ENCODE data around the gene STYX.
"Not testable (repeated sequence)": the region's sequence is repeated elsewhere in the genome, so short reads cannot be mapped to it uniquely, and the experiment has no call there.

STYX gene

GRCh38 chr14:52729035-52729434, 931 bp upstream of the STYX start:
- not testable (repeated sequence) for DNase-seq

GRCh38 chr14:52729585-52729924, 411 bp upstream of the STYX start:
- no peak for DNase-seq

- DNase-seq, result no peak
These were observed 744 bp downstream of the STYX start for GRCh38 chr14:52730709-52731111.

DNA sequence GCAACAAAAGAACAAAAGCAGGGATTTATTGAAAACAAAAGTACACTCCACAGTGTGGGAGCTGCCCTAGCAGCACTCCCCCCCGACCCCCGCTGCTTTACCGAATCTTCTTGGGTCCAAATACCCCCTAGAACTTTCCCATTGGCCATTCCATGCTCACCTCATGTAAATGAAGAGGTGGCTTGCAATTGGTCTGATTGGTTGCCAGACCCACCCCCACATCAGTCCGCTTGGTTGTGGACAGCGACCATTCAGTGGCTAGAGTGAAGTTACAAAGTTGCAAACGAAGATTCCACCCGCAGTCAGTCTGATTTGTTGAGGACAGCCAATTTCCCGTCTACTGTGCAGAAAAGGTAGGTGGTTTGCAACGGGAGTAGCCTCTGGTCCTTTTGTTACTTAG, 3.9 kb downstream of the STYX start:
- no peak for DNase-seq

DNA sequence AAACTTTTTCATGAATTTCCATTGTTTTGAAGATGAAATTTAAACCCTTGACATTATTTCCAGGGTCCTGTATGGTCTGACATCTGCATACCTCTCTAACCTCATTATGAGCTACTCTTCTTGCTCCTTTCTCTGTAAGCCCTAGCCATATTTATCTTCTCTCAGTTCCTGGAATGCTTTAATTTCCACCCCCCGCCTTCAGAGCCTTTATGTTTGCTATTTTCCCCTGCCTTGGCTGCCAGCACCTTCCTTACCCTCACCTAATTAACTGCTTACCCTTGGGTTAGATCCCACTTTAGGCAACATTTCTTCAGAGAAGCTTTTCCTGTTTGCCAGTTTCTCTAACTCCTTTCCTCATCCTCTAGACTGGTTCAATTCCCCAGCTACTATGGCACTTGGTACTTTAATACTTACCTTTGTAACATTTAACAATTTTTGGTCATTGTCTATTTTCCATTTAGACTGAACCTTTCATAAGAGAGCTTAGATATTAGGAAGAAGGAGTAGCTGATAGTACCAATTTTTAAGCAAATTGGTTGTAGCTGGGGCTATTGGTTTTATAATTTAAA, 6.0 kb downstream of the STYX start:
- no peak for DNase-seq

- no peak for DNase-seq
These were observed 8.4 kb downstream of the STYX start for GRCh38 chr14:52738409-52738808.

GRCh38 chr14:52740751-52741150, 10.8 kb downstream of the STYX start:
- DNase-seq, result no peak

DNA sequence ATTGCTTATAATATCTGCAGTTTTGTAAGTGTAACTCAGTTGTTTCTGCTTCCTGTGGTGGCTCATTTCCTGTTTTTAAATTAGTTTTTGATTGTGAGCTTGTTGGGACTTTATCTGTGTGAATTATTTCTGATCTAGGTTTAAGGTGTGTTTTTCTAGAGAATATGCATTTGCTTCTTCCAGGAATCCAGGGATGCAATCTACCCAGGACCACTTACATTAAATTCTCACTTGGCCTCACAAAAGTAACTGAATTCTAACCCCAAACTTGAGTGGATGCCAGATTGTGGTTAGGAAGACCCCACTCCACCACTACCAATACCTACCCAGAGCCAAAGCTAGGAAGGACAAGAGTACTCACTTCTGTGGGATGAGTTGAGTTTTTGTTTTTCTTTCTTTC, 11.9 kb downstream of the STYX start:
- DNase-seq, result no peak

- DNase-seq, result no peak
These were observed 18.8 kb downstream of the STYX start for GRCh38 chr14:52748647-52749292.

DNA sequence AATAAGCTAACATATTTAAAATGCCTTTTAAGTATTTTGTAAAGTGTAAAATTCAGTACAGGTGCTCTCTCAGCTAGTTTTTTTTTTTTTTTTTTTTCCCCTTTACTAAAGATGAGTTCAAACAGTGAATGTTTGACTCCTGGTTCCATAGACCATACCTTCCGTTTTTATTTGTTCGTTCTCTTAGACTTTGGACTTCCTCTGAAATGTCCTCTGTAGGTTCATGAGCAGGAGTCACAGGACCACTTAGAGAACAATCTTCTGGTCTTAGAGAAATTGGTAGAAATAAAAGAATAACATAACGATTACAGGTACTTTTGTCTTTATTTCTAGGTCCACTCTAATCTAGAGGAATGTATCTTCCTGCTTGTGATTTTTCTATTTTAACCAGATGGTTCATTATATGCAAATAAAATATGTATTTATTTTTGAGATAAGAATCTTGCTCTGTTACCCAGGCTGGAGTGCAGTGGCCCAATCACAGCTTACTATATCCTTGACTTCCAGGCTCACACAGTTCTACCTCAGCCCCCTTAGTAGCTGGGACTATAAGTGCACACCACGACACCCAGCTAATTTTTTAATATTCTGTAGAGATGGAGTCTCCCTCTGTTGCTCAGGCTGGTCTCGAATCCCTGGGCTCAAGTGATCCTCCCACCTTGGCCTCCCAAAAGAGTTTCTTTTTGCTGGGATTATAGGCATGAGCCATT, 25.8 kb downstream of the STYX start:
- DNase-seq, result no peak

DNA sequence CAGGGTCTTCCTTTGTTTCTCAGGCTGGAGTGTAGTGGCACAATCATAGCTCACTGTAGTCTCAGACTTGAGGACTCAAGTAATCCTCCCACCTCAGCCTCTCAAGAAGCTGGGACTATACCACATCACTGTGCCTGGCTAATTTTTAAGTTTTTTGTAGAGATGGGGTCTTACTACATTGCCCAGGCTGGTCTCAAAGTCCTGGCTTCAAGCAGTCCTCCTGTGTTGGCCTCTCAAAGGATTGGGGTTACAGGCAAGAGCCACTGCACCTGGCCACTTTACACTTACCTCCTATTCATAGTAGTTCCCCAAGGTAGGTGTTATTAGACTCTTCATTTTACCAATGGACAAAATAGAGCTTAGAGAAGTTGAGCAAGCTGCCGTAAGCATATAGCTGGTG, 29.2 kb downstream of the STYX start:
- DNase-seq, result no peak

- DNase-seq, result not testable (repeated sequence)
These were observed 33.0 kb downstream of the STYX start for GRCh38 chr14:52762923-52763322.

DNA sequence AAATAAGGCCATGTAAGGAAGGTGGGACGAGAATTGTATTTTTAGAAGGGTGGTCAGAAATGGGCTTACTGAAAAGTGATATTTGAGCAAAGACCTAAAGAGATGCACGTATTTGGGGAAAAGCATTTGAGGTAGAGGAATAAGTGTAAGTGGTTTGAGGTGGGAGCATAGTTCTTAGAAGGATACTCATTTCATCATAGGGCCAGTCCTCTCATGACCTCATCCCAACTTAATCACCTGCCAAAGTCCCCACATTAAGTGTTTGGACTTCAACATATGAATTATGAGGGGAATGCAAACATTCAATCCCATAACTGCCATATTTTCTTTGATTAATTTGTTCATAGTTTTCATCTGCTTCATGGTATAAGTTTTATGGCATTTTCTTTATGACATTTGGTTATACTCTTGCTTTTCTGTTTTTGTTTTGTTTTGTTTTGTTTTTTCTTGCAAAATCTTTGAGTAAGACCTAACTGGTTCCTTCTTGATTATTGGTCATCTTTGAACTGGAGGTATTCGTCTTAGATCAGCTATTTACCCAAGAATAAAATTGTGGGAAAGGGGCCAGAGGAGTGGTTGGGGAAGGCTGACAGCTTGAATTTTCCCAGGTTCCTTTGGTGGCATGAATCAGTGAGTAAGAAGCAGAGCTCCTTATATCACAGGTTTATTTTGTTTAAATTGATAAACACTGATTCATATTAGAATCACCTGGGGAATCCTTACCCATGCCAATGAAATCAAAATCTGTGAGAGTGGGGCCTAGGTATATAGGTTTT, 37.3 kb downstream of the STYX start:
- DNase-seq, result no peak

- DNase-seq, result no peak
These were observed 39.9 kb downstream of the STYX start for GRCh38 chr14:52769887-52770286.

DNA sequence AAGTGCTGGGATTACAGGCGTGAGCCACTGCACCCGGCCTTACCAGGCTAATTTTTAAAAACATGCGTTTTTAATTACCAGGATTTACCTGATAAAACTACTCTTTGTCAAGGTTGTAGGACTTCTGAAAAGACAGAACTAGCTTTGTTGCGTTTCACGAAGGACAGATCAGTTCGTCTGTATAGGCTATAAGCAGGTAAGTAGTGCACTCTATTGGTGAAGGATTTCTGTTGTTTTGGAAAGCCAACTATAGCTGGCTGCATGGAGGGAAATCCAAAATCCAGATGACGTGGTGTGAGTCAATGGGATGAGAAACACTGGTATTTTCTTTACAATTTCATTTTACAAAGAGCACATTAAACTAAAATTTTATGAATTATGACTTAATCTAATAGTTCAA, 46.9 kb downstream of the STYX start:
- no peak for DNase-seq

DNA sequence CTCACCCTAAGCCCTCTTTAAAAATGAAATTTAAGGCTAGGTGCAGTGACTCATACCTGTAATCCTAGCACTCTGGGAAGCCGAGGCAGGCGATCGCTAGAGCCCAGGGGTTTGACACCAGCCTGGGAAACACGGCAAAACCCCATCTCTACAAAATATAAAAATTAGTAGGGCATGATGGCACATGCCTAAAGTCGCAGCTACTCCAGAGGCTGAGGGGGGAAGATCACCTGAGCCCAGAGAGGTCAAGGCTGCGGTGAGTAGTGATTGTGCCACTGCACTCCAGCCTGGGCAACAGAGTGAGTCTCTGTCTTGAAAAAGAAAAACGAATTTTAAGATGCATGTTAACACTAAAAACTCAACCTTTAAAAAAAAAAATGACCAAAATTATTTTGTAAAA, 48.7 kb downstream of the STYX start:
- no peak for DNase-seq

GRCh38 chr14:52780893-52781292, 50.9 kb downstream of the STYX start:
- DNase-seq, result no peak

- no peak for DNase-seq
These were observed 51.7 kb downstream of the STYX start for GRCh38 chr14:52781629-52782028.

DNA sequence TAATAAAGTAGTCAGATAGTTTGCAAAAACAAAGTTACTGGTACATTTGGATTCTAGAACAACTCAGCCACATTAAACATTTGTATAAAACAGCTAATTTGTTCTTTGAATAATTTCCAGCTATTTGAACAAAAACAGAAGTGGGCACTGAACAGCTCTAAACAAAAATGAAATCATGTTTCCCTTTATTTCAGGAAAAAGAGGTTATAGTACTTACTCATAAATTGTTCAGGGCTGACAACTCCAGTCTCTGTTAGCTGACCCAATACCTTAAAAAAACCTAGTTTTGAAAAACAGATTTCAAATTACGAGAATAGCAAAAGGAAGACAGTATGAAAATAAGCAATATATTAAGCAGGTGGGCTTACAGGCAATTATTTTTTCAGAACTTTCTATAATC, 53.2 kb downstream of the STYX start:
- DNase-seq, result no peak

- no peak for DNase-seq
These were observed 56.9 kb downstream of the STYX start for GRCh38 chr14:52786887-52787286.

DNA sequence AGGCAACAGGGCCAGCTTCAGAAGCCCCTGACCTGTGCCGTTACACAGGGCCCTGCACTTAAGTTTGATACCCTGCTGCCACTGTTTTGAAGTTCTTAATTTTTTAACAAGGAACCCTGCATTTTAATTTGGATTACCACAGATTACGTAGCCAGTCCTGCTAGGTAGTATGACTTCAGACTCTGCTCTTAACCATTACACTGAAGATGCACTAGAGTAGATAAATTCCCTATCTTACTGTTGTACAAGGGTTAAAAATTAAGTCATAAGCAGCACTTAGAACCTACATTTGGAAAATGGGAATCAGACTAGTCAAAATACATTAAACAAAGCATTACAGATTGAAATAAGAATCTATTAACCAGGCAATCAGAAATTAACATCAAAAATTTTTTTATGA, 59.2 kb downstream of the STYX start:
- DNase-seq, result no peak

DNA sequence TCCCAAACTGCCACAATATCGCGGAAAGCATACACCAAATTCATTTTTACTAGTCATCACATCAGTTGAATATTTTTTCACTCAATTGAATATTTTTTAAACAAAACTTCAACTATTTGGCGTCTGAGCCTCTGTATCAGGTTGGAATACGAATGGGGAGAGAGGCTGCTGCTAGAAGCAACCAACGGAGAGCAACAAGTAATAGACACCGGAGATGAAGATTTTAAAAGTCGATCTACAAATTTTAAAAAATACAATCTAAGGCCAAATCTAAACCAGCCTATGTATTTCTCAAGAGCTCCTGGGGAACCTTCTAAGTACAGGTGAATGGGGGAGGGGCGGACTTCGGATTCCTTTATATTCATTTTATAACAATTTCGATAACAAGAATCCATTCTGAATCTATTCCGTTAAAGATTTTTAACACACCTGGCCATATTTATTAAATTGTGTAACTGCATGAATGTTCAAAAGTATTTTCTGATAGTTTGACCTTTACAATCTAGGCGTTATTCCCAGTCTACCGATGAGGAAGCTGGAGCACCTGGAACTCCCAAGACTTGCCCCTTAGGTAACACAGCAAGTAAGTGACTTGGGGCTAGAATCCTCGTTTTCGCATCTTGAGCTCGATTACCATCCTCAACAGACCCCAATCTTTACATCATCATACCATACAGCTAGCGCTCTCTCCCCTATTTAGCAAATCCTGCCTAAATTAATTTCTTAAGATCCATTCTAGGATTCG, 60.2 kb downstream of the STYX start:
- DNase-seq, result no peak

DNA sequence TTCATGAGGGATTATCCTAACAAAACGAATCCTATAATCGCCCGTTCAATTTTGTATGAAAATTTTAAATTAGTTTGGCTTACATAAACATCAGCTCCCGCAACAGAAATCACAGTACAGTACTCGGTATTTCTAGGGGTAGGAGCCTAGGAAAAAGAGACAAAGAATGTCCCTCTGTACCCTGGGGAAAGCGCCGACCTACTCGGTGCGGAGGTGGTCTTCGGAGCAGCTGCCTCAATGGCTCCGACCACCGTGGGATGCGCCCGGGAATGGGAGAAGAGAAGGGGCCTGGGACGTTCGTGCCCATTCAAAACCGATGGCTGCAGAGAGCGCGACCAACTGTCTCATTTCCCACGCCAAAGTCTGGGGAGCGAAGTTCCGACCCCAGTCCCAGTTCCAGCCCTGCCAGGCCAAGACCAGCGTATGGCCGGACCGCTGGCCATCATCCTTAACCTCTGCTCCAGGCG, 60.8 kb downstream of the STYX start:
- no peak for DNase-seq

Measured in activated CD4-positive, alpha-beta T cell treated with anti-CD3 and anti-CD28 coated beads for 48 hours (primary cell).